T-helper 2 cell (primary cell): ENCODE results near the gene AGPAT1.
"Not testable (repeated sequence)": the region's sequence is repeated elsewhere in the genome, so short reads cannot be mapped to it uniquely, and the experiment has no call there.

Experiments used
- DNase-seq, 5 experiments: peaks; one replicate each; pipeline versions ENCODE4 v3.0.0 to v3.0.0-alpha.2; 2012 to 2022
- total RNA-seq, 2 donors: gene quantifications; one replicate each; lab custom pipeline; 2026; lab: John Stamatoyannopoulos, UW

AGPAT1 gene, protein sequence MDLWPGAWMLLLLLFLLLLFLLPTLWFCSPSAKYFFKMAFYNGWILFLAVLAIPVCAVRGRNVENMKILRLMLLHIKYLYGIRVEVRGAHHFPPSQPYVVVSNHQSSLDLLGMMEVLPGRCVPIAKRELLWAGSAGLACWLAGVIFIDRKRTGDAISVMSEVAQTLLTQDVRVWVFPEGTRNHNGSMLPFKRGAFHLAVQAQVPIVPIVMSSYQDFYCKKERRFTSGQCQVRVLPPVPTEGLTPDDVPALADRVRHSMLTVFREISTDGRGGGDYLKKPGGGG
- 13.4 to 14.9 reads per million in 2 donors for total RNA-seq

DNA sequence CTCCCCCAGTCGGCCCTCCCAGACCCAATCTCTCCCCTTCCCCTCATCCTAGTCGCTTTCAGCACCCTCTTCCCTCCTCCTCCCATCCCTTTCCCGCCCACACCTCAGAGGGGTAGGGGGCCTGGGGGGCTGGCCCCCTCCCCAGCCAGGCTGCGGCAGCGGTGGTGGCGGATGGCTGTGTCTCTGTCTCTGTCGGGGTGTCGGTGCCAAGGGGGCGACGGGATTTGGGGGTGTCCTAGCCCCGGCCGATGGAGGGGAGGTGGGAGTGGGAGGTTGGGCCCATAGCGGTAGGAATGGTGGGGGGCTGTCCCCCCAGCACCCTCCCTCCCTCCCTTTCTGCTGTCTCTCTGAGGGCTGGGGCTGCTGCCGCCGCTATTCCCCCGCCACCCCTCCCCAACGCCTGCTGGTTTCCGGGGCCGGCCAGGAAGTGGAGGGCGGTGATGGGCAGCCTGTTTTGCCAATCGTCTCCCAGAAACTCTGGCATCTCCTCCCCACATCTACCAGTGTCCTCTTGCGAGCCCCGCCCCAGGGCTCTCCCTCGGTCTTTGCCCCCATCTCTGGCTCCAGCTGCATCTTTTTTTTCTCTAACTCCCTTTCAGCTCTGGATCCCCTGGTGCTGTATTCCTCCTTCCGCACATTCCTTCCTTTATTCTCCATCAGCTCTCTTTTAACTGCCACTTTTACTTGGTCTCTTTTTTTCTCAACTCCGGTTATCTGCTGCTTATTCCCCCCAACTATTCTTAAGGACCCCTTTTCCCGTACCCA is at the start of gene AGPAT1:
AGPAT1 (minus strand) TSS at position 374 of the 765 bp plus-strand sequence. CDS start 4,588 bp downstream, outside the sequence.
- peak; percentile 89 to 98 (median 94) for DNase-seq

DNA sequence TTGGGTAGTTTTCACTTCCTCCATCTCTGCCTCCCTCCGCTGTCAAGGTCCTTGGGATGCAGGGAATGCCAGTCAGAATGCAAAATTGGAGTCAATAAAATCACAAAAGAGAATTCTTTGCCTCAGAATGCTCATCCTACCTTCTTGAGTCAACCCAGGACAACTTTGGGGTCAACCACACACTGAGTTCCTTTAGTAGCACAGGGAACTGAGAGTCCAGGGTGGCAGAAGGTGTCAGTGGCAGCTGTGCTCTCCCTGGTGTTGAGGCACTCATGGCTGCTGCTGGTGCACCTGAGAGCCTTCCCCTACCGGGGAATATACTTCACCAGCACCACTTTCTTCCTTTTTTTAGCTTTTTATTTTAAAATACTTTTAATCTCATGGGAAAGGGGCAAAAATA is 48.8 kb upstream of the AGPAT1 start:
- DNase-seq = no peak

GRCh38 chr6:32223258-32224235 is 47.7 kb upstream of the AGPAT1 start, which contains the start of gene NOTCH4:
NOTCH4 (minus strand) TSS chr6:32224067; CDS start chr6:32223928, 139 bp downstream.
- no peak for DNase-seq

- DNase-seq = no peak
Measured at GRCh38 chr6:32222333-32223230, 46.7 kb upstream of the AGPAT1 start.

GRCh38 chr6:32220021-32220420 is 44.1 kb upstream of the AGPAT1 start:
- DNase-seq = no peak

DNA sequence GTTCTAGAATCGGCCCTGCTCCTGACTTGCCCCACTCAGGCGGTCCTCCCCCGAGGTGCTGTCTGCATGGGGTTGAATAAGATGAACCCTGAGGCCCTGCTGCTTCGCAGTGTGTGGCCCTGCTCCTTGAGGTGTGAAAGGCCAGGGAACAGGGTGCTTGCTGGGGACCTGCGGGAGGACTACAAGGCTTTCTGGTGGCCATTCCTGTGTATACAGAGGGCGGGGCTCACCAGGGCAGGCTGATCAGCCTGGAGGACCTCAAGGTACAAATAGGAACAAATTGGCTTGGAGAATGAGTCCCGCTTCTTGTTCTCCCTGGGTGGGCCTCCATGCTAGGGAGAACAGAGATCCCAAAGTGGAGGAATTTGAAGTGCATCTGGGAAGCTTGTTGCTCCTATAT is 42.3 kb upstream of the AGPAT1 start:
- no peak for DNase-seq

DNA sequence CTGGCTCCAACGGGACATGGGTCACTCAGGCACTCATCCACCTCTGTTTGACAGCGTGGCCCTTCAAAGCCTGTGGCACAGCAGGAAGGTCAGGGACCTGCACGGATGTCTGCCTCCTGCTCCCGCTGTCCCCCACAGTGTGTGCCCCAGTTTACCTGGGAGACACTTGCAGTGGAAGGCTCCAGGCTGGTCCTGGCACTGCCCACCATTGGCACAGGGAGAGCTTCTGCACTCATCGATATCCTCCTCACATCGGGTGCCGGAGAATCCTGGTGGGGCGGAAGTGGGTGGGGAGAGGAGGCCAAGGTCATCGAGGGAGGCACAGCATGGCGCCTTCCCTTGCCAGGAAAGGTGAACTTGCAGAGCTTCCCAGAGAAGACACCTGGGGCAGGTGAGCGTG is 41.1 kb upstream of the AGPAT1 start:
- no peak for DNase-seq

DNA sequence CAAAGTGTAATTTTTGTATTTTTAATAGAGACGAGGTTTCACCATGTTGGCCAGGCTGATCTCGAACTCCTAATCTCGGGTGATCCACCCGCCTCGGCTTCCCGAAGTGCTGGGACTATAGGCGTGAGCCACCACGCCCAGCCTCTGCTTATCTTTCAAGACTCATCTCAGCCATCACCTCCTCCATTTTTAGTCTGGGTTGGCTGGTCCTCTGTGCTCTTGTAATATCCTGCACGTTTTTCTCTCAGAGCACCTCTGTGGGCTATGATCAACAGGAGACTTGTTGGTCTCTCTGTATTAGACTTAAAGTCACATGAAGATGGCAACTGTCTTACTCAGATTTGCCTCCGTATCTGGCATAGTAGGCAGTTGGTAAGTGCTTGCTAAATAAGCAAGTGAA is 40.4 kb upstream of the AGPAT1 start:
- no peak for DNase-seq

GRCh38 chr6:32215617-32216016 is 39.7 kb upstream of the AGPAT1 start:
- DNase-seq = no peak

GRCh38 chr6:32214126-32214525 is 38.2 kb upstream of the AGPAT1 start:
- no peak for DNase-seq

DNA sequence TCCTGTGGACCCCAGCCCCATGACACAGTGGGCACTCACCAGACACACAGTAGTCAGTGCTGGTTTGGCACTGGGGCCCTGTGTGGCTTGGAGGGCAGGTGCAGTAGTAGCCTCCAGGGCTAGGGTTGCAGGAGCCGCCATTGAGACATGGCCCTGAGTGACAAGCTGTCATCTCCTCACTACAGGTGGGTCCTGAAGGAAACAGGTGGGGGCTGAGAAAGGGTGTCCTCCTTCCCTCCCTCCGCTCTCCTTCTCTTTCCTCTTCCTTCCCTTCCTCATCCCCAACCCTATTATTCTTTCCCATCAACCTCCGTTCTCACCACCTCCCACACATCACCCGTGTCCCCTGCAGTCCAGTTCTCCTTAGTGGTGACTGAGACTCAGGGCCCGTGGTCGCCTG is 37.8 kb upstream of the AGPAT1 start:
- DNase-seq = no peak

- no peak for DNase-seq
Measured at GRCh38 chr6:32212076-32212760, 36.3 kb upstream of the AGPAT1 start.

DNA sequence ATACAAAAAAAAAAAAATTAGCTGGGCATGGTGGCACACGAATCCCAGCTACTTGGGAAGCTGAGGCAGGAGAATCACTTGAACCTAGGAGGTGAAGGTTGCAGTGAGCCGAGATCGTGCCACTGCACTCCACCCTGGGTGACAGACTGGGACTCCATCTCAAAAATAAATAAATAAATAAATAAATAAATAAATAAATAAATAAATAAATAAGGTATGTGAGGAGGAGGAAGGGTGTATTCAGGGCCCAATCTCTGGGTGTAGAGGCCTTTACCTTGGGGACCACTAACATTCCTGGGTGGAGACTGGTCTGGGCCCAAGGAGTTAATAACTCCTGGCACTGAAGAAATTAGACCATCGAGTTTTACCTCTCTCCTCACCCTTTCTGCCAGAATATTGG is 35.5 kb upstream of the AGPAT1 start:
- DNase-seq = not testable (repeated sequence)

DNA sequence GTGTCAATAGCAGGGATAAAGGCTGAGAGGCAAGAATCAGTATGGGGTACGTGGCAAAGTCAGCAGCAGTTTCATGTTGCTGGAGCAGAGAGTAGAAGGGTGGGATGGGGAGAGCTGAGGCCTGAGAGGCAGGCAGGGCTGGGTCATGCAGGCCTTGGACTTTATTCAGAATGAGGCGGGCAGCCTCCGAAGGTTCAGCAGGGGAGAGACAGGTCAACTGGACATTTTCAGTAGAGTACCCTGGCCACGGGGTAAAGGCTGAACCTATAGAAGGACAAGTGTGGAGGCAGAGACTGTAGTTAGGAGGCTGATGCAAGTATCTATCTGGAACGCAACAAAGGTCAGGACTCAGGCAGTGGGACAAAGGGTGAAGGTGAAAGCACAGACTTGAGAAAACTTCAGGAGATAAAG is 34.3 kb upstream of the AGPAT1 start:
- DNase-seq = no peak

DNA sequence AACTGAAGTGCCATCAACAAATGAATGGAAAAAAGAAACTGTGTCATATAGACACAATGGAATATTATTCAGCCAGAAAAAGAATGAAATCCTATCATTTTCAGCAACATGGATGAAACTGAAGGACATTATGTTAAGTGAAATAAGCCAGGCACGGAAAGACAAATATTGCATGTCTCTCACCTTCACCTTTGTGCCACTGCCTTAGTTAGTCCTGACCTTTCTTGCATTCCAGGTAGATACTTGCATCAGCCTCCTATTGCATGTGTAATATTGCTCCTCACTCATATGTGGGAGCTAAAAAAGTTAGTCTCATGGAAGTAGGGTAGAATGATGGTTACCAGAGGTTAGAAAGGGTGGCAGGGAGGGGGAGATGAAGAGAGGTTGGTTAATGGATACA is 33.1 kb upstream of the AGPAT1 start:
- DNase-seq = no peak

DNA sequence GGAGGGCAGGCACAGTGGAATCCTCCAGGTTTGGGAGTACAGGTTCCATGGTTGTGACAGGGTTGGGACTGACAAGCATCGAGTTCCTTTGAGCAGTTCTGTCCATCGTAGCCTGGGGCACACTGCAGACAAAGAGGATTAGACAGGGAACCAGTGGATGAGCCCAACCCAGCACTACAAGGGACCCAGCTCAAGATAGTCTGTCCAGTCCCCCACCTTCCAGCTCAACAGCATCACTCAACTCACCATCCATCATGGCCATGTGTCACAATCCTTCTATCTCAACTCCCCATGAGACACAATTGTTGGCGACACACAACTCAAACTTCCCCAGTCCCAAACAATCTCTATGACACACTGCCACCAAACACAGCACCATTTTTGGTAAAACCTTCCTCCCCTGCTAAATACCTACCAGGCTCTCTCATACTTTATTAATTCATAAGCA is 28.4 kb upstream of the AGPAT1 start:
- no peak for DNase-seq

GRCh38 chr6:32203426-32204267 is 27.8 kb upstream of the AGPAT1 start:
- no peak for DNase-seq

DNA sequence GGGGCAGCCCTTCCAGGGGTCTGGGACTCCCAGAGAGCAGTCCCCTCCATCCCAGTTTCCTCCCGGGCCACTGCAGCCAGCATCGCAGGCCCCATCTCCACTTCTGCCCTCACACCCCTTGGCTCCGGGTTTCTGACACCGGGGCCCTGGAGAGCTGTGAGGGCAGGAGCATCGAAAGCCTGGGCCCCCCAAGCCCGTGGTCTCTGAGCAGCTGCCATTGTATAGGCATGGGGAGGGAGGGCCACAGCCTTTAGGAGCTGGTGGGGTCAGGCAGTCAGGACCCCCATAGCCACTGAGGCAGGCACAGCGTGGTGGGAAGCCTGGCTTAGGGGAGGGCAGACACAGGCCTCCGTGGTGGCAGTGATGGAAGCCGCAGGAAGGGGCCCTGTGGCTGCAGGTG is 26.3 kb upstream of the AGPAT1 start:
- DNase-seq = no peak

DNA sequence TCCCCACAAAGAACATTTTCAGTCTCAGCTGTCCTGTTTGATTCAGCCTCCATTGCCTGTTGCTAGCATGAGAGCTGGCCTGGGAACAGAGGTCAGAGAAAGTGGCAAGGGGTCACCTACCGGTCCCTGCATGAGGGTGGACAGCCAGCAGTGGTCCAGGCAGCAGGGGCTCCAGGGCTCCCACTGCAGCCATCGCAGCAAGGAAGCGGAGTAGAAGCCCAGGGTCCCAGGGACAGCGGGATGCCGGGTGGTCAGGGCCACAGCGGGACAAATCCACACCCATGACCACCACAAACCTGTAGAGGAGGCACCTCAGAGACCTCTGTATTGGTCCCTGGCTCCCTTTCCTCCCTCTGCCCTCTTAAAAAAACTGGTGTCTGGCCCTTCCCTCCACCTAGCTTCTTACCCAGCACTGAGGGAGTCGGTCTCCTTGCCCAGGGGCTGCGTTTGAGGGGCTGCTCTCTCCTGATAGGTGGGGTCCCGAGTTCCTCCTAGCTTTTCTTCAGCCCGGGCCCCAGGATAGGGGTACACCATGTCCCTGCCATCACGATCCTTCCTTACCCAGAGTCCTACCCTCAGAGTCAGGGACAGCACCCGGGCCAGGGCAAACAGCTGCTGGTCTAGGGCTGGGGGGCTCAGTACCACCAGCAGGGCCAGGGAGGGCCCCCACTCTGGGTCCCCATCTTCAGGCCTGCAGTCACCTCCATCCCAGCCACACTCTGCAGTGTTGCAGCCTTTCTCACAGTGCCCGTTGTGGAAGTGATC is 25.0 kb upstream of the AGPAT1 start:
- DNase-seq = no peak
